Measurements from ENCODE around the gene AP5Z1. TPM values are rescaled to one million over a fixed set of nuclear protein-coding genes. Genes with fewer than 3 reads are reported as not detected.

AP5Z1 gene
- total and polyA plus RNA-seq, 2 donors (not counting 1 experiment from before 2014, with no cell fraction given) = 11.1 to 32.2 TPM

DNA sequence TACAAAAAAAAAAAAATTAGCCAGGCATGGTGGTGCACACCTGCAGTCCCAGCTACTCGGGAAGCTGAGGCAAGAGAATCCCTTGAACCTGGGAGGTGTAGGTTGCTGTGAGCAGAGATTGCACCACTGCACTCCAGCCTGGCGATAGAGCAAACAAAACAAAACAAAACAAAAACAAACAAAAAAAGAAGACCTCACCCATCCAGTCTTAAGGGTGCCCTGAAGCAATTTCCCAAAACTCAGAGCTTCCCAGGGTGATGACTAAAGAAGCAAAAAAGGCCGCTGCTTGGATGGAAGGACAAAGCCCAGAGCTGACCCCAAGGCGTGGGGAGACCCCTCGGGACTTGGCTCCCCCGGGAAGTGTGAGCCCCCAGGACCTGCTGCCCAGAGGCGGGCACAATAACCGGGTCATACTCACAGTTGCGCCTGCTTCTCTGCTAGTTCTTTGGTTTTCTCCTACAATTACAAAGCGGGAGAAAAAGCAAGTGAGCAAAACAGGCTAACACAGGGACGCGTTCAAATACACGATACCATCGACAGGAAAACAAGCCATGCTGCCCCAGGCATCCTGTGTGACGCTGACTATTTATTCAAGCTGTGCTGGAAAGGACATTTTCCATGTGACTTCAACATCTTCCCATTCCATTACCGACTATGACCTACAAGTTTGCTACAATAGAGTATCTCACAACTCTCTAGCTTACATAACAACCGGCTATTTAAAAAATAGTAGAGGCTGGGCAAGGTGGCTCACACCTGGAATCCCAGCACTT is 56.5 kb downstream of the AP5Z1 start:
- TF ChIP-seq, protein P1, sequence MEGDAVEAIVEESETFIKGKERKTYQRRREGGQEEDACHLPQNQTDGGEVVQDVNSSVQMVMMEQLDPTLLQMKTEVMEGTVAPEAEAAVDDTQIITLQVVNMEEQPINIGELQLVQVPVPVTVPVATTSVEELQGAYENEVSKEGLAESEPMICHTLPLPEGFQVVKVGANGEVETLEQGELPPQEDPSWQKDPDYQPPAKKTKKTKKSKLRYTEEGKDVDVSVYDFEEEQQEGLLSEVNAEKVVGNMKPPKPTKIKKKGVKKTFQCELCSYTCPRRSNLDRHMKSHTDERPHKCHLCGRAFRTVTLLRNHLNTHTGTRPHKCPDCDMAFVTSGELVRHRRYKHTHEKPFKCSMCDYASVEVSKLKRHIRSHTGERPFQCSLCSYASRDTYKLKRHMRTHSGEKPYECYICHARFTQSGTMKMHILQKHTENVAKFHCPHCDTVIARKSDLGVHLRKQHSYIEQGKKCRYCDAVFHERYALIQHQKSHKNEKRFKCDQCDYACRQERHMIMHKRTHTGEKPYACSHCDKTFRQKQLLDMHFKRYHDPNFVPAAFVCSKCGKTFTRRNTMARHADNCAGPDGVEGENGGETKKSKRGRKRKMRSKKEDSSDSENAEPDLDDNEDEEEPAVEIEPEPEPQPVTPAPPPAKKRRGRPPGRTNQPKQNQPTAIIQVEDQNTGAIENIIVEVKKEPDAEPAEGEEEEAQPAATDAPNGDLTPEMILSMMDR (conservative IDR thresholded peaks at IDR 0.05 in 1 of 2, IDR thresholded peaks at IDR 0.05 in 1 of 2; ENCODE audit: low read depth in 1 of 2, low read length in 2 of 2) = no peak
- TF ChIP-seq EZH2 (IDR thresholded peaks at IDR 0.05; ENCODE audit: low read length, missing control alignments) = no peak
- Histone ChIP-seq H3K4me2 (ENCODE audit: extremely low read depth, insufficient read depth, low read length) (no peak overlapping the region), H3K36me3 (ENCODE audit: control insufficient read depth, insufficient read depth, low read length) (no peaks in the 10 kb centered on the region), H2AFZ (ENCODE audit: low read length) (no peak overlapping the region), H3K4me1 (ENCODE audit: control insufficient read depth, extremely low read depth, insufficient read depth, low read length) (no peaks in the 10 kb centered on the region), H3K79me2 (ENCODE audit: control insufficient read depth, insufficient read depth, low read length) (no peaks in the 10 kb centered on the region), H3K27ac (ENCODE audit: insufficient read depth, low read length) (no peak overlapping the region), H3K27me3 (ENCODE audit: control insufficient read depth, insufficient read depth, low read length) (no peaks in the 10 kb centered on the region), H3K4me3 (replicated peaks in 1 of 4; ENCODE audit: control extremely low read depth in 1 of 4, insufficient read depth in 1 of 4, low read depth in 3 of 4, low read length in 4 of 4) (no peak overlapping the region), H3K9ac (ENCODE audit: insufficient read depth, low read length) (no peak overlapping the region), H4K20me1 (ENCODE audit: control insufficient read depth, extremely low read depth, insufficient read depth, low read length) (no peaks in the 10 kb centered on the region), H3K9me3 (ENCODE audit: control insufficient read depth, insufficient read depth, low read depth, low read length) (no peaks in the 10 kb centered on the region)
- no peak for DNase-seq (ENCODE audit: low read depth in 2 of 2)

DNA sequence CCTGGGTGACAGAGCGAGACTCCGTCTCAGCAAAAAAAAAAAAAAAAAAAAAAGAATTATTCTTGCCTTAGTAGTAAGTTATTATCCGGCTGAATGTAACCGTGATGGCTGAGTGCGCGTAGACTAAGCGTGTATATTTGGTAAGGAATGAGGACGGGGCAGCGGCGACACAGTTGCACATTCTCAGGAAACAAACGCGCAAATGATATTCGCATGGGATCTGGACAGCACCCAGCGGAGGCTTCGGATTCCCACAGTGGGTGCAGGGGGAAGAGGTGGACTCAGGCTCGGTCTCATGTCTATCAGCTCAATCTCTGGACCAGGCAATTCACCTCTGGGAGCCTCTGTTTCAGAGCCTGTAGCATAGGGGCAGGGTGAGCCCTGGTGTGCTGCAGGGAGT is 57.3 kb downstream of the AP5Z1 start:
- Histone ChIP-seq H2AFZ (ENCODE audit: low read length) (no peak overlapping the region), H3K4me1 (ENCODE audit: control insufficient read depth, extremely low read depth, insufficient read depth, low read length) (no peaks in the 10 kb centered on the region), H3K79me2 (ENCODE audit: control insufficient read depth, insufficient read depth, low read length) (no peaks in the 10 kb centered on the region), H4K20me1 (ENCODE audit: control insufficient read depth, extremely low read depth, insufficient read depth, low read length) (no peaks in the 10 kb centered on the region), H3K4me2 (ENCODE audit: extremely low read depth, insufficient read depth, low read length) (no peak overlapping the region), H3K36me3 (ENCODE audit: control insufficient read depth, insufficient read depth, low read length) (no peaks in the 10 kb centered on the region), H3K4me3 (replicated peaks in 1 of 4; ENCODE audit: control extremely low read depth in 1 of 4, insufficient read depth in 1 of 4, low read depth in 3 of 4, low read length in 4 of 4) (no peak overlapping the region), H3K9me3 (ENCODE audit: control insufficient read depth, insufficient read depth, low read depth, low read length) (no peaks in the 10 kb centered on the region), H3K27me3 (ENCODE audit: control insufficient read depth, insufficient read depth, low read length) (no peaks in the 10 kb centered on the region), H3K27ac (ENCODE audit: insufficient read depth, low read length) (no peak overlapping the region), H3K9ac (ENCODE audit: insufficient read depth, low read length) (no peak overlapping the region)
- DNase-seq (ENCODE audit: low read depth in 2 of 2) = no peak
- TF ChIP-seq, protein P1 (conservative IDR thresholded peaks at IDR 0.05 in 1 of 2, IDR thresholded peaks at IDR 0.05 in 1 of 2; ENCODE audit: low read depth in 1 of 2, low read length in 2 of 2) = no peak
- no peak for TF ChIP-seq EZH2 (IDR thresholded peaks at IDR 0.05; ENCODE audit: low read length, missing control alignments)

DNA sequence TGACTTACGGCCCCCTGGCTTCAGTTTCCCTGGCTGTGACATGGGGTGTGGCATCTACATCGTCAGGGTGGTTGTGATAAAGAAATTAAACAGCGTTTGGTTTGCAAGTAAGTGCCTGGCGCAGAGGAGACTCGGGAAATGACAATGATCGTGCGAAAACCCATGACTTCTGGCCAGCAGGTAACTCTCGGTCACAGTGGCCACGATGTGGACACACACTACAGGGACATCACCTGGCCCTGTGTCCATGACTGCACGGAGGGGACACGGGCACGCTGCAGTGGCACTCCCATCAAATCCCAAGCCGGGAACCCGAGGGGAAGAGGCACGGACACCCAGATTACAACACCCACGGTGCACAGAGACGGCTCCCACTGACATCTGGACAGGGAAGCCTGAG is 57.8 kb downstream of the AP5Z1 start:
- no peak overlapping the region for H3K27ac ChIP-seq (ENCODE audit: insufficient read depth, low read length)
- no peak overlapping the region for H3K4me2 ChIP-seq (ENCODE audit: extremely low read depth, insufficient read depth, low read length)
- no peaks in the 10 kb centered on the region for H3K9me3 ChIP-seq (ENCODE audit: control insufficient read depth, insufficient read depth, low read depth, low read length)
- H3K36me3 ChIP-seq (ENCODE audit: control insufficient read depth, insufficient read depth, low read length) = no peaks in the 10 kb centered on the region
- TF ChIP-seq, protein P1 (conservative IDR thresholded peaks at IDR 0.05 in 1 of 2, IDR thresholded peaks at IDR 0.05 in 1 of 2; ENCODE audit: low read depth in 1 of 2, low read length in 2 of 2) = no peak
- TF ChIP-seq EZH2 (IDR thresholded peaks at IDR 0.05; ENCODE audit: low read length, missing control alignments) = no peak
- no peak overlapping the region for H3K4me3 ChIP-seq (replicated peaks in 1 of 4; ENCODE audit: control extremely low read depth in 1 of 4, insufficient read depth in 1 of 4, low read depth in 3 of 4, low read length in 4 of 4)
- no peak for DNase-seq (ENCODE audit: low read depth in 2 of 2)
- H3K79me2 ChIP-seq (ENCODE audit: control insufficient read depth, insufficient read depth, low read length) = no peaks in the 10 kb centered on the region
- H3K27me3 ChIP-seq (ENCODE audit: control insufficient read depth, insufficient read depth, low read length) = no peaks in the 10 kb centered on the region
- no peak overlapping the region for H2AFZ ChIP-seq (ENCODE audit: low read length)
- H3K9ac ChIP-seq (ENCODE audit: insufficient read depth, low read length) = no peak overlapping the region
- no peaks in the 10 kb centered on the region for H3K4me1 ChIP-seq (ENCODE audit: control insufficient read depth, extremely low read depth, insufficient read depth, low read length)
- H4K20me1 ChIP-seq (ENCODE audit: control insufficient read depth, extremely low read depth, insufficient read depth, low read length) = no peaks in the 10 kb centered on the region
